ENCODE results near the gene ZNRF1. TPM values are rescaled to one million over a fixed set of nuclear protein-coding genes. Genes with fewer than 3 reads are reported as not detected.

ZNRF1 gene
- total RNA-seq, 4 donors from 2014 or later = 28.5 to 58.4 (median 40.4) TPM

DNA sequence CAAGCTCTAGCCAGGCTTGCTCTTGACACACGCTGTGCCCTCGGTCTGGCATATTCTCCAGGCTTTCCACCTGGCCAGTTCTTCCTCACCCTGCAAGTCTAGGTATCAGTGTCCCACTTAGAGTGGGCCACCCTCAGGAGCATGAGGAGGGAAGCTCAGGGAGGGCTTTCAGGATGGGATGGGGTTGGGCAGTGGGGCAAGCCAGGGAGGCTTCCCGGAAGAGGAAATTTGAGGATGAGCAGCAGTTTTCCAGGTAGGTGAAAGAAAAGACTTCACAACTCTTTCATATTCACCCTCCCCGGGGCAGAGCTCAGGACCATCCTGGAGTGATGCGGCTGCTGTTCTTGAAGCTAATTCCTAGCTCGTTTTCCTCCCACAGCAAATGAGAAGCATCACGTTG, 132.3 kb downstream of the ZNRF1 start:
- H3K9me3 ChIP-seq = no peaks in the 10 kb centered on the region
- no peaks in the 10 kb centered on the region for H3K27me3 ChIP-seq
- no peak overlapping the region for H3K27ac ChIP-seq
- in situ Hi-C loops (cut with MboI; ENCODE audit: low pct_ligation_motif_present in 1 of 4, low pct_unique_long_range_greater_than_20kb in 1 of 4, low sequenced_read_pairs in 3 of 4) (no loop called here), intact Hi-C loops (cut with DNase I; ENCODE audit: low total_unique reads) (no loop called here)
- no peak for DNase-seq
- 76 to 86% methylated on average over 4 to 7 of the region's 7 CpGs for WGBS, 2 donors (ENCODE audit: low coverage in 1 of 2)
- peaks cover 0 to 12% (median 3%) of the 10 kb centered on the region in 4 donors for H3K4me1 ChIP-seq
- H3K36me3 ChIP-seq = no peaks in the 10 kb centered on the region
- TF ChIP-seq EP300 (IDR thresholded peaks at IDR 0.05; ENCODE audit: low read depth) (no peak), POLR2AphosphoS5 (IDR thresholded peaks at IDR 0.05) (no peak), POLR2A (IDR thresholded peaks at IDR 0.05) (no peak), CTCF (IDR thresholded peaks at IDR 0.05) (no peak)
- no peak overlapping the region for H3K4me3 ChIP-seq

GRCh38 chr16:75138233-75138632, 139.4 kb downstream of the ZNRF1 start:
- DNase-seq = no peak
- peak overlapping the region in 1 of 4 donors; percentile 1 for H3K27ac ChIP-seq
- WGBS, 2 donors (ENCODE audit: low coverage in 1 of 2) = 32 to 41% methylated on average over 7 to 8 of the region's 8 CpGs
- no peak overlapping the region for H3K4me3 ChIP-seq
- H3K9me3 ChIP-seq = no peaks in the 10 kb centered on the region
- peaks cover 0 to 5% (median 0%) of the 10 kb centered on the region in 4 donors for H3K4me1 ChIP-seq
- H3K36me3 ChIP-seq = no peaks in the 10 kb centered on the region
- no peaks in the 10 kb centered on the region for H3K27me3 ChIP-seq
- in situ Hi-C loops (cut with MboI; ENCODE audit: low pct_ligation_motif_present in 1 of 4, low pct_unique_long_range_greater_than_20kb in 1 of 4, low sequenced_read_pairs in 3 of 4) (no loop called here), intact Hi-C loops (cut with DNase I; ENCODE audit: low total_unique reads) (no loop called here)
- TF ChIP-seq POLR2AphosphoS5 (IDR thresholded peaks at IDR 0.05) (no peak), CTCF (IDR thresholded peaks at IDR 0.05) (no peak), POLR2A (IDR thresholded peaks at IDR 0.05) (no peak), EP300 (IDR thresholded peaks at IDR 0.05; ENCODE audit: low read depth) (no peak)

GRCh38 chr16:75138636-75139035, 139.8 kb downstream of the ZNRF1 start:
- WGBS, 2 donors (ENCODE audit: low coverage in 1 of 2) = 65 to 82% methylated on average over 4 to 9 of the region's 9 CpGs
- H3K9me3 ChIP-seq = no peaks in the 10 kb centered on the region
- H3K4me1 ChIP-seq = peaks cover 0 to 5% (median 0%) of the 10 kb centered on the region in 4 donors
- DNase-seq = no peak
- H3K4me3 ChIP-seq = no peak overlapping the region
- H3K27me3 ChIP-seq = no peaks in the 10 kb centered on the region
- intact Hi-C loops (cut with DNase I; ENCODE audit: low total_unique reads) (no loop called here), in situ Hi-C loops (cut with MboI; ENCODE audit: low pct_ligation_motif_present in 1 of 4, low pct_unique_long_range_greater_than_20kb in 1 of 4, low sequenced_read_pairs in 3 of 4) (no loop called here)
- no peak for TF ChIP-seq CTCF (IDR thresholded peaks at IDR 0.05)
- no peak for TF ChIP-seq POLR2A (IDR thresholded peaks at IDR 0.05)
- no peak for TF ChIP-seq POLR2AphosphoS5 (IDR thresholded peaks at IDR 0.05)
- TF ChIP-seq EP300 (IDR thresholded peaks at IDR 0.05; ENCODE audit: low read depth) = no peak
- H3K27ac ChIP-seq = peak overlapping the region in 1 of 4 donors; percentile 1
- H3K36me3 ChIP-seq = no peaks in the 10 kb centered on the region

DNA sequence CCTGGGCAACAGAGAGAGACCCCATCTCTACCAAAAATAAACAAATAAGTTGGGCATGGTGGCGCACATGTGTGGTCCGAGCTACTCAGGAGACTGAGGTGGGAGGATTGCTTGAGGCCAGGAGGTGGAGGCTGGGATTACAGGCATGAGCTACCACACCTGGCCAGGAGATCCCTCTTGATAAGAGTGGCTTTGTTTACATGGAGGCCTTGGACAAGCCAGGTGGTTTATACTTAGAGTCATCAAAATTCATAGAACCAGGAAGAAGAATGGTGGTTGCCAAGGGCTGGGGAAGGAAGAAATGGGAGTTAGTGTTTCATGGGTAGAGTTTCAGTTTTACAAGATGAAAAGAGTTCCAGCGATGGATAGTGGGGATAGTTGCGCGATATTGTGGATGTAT, 140.7 kb downstream of the ZNRF1 start:
- Histone ChIP-seq H3K9me3 (no peaks in the 10 kb centered on the region), H3K4me1 (peaks cover 0 to 5% (median 0%) of the 10 kb centered on the region in 4 donors), H3K4me3 (no peak overlapping the region), H3K36me3 (no peaks in the 10 kb centered on the region), H3K27ac (no peak overlapping the region), H3K27me3 (no peaks in the 10 kb centered on the region)
- no peak for DNase-seq
- in situ Hi-C loops (cut with MboI; ENCODE audit: low pct_ligation_motif_present in 1 of 4, low pct_unique_long_range_greater_than_20kb in 1 of 4, low sequenced_read_pairs in 3 of 4) = no loop called here
- intact Hi-C loops (cut with DNase I; ENCODE audit: low total_unique reads) = no loop called here
- WGBS, 2 donors (ENCODE audit: low coverage in 1 of 2) = 63 to 82% methylated on average over 5 of the region's 5 CpGs
- TF ChIP-seq POLR2AphosphoS5 (IDR thresholded peaks at IDR 0.05) (no peak), CTCF (IDR thresholded peaks at IDR 0.05) (peak in 2 of 5 experiments; percentile 28 to 36)
